K562 (cell line): ENCODE measurements around the gene HIPK1. TPM values are rescaled to one million over a fixed set of nuclear protein-coding genes. Genes with fewer than 3 reads are reported as not detected.
A peak's percentile ranks its signal among the peaks of the same experiment; 100 is the strongest.

Experiments used
- ASH1L ChIP-seq: fragments of 450-650 bp; IDR thresholded peaks from 2 replicates; pipeline ENCODE4 v1.6.1; 2018; ENCODE audit warnings: borderline replicate concordance, mild to moderate bottlenecking, low read depth; ENCODE audit not compliant: partially characterized antibody
- CCAR2 ChIP-seq: fragments of 200-400 bp; formaldehyde crosslinking; IDR thresholded peaks from 2 replicates; pipeline ENCODE4 v1.6.1; 2017; ENCODE audit warnings: mild to moderate bottlenecking, low read depth, low read length
- E2F6 ChIP-seq, 2 experiments: IDR thresholded peaks; 2 replicates each; pipeline ENCODE4 v1.6.1; 2011; ENCODE audit warnings: borderline replicate concordance in 1 of 2, control low read depth in 1 of 2, low read depth in 1 of 2, low read length in 1 of 2, mild to moderate bottlenecking in 1 of 2, mixed read lengths in 1 of 2, moderate library complexity in 1 of 2; ENCODE audit not compliant: insufficient read depth in 1 of 2, insufficient read length in 1 of 2, poor library complexity in 1 of 2, severe bottlenecking in 1 of 2; ENCODE audit errors: extremely low read depth in 1 of 2
- FOXA3 ChIP-seq, 2 experiments: fragments of 450-650 bp in 1 of 2; sonication (generic) in 1 of 2; formaldehyde crosslinking; IDR thresholded peaks in 1 of 2; conservative IDR thresholded peaks in 1 of 2; 2 replicates each; pipeline versions ENCODE4 v1.4.0 to v1.8.0; 2020 to 2022; ENCODE audit warnings: mild to moderate bottlenecking in 2 of 2, missing genetic modification reagents in 1 of 2
- GATAD2A ChIP-seq: fragments of 450-650 bp; IDR thresholded peaks from 2 replicates; pipeline ENCODE4 v1.6.1; 2017
- NCOA2 ChIP-seq, 2 experiments: fragments of 450-650 bp; IDR thresholded peaks; 2 replicates each; pipeline ENCODE4 v1.6.1; 2018; ENCODE audit warnings: mild to moderate bottlenecking in 2 of 2, moderate library complexity in 1 of 2; ENCODE audit not compliant: partially characterized antibody in 2 of 2
- NFIX ChIP-seq: fragments of 250-450 bp; sonication (Bioruptor Pico); IDR thresholded peaks from 2 replicates; pipeline ENCODE4 v1.4.0; 2020; ENCODE audit warnings: low read depth, mild to moderate bottlenecking, moderate library complexity
- NR2C2 ChIP-seq, 2 experiments: fragments of 200-800 bp in 1 of 2; sonication (Bioruptor generic) in 1 of 2; sonication (generic) in 1 of 2; formaldehyde crosslinking in 1 of 2; IDR thresholded peaks; 2 replicates each; pipeline versions ENCODE4 v1.6.1 to v1.8.0; 2016 to 2022; ENCODE audit warnings: mild to moderate bottlenecking in 1 of 2, missing compliant biosample characterization in 1 of 2, missing genetic modification characterization in 1 of 2, missing genetic modification reagents in 1 of 2
- PTTG1 ChIP-seq: fragments of 450-650 bp; IDR thresholded peaks from 2 replicates; pipeline ENCODE4 v1.6.1; 2016; ENCODE audit warnings: low read depth, mild to moderate bottlenecking, missing genetic modification characterization, missing compliant biosample characterization
- PYGO2 ChIP-seq: fragments of 450-650 bp; IDR thresholded peaks from 2 replicates; pipeline ENCODE4 v1.6.1; 2016; ENCODE audit warnings: mild to moderate bottlenecking, missing genetic modification characterization, moderate library complexity, missing compliant biosample characterization
- SIN3A ChIP-seq, 2 experiments: fragments of 150-350 bp in 1 of 2; IDR thresholded peaks; 2 replicates each; pipeline ENCODE4 v1.6.1; 2011 to 2016; ENCODE audit warnings: borderline replicate concordance in 2 of 2, low read depth in 2 of 2, low read length in 2 of 2, mild to moderate bottlenecking in 2 of 2, moderate library complexity in 2 of 2; ENCODE audit not compliant: control insufficient read depth in 1 of 2
- SMARCA4 ChIP-seq: fragments of 450-650 bp; IDR thresholded peaks from 2 replicates; pipeline ENCODE4 v1.6.1; 2016
- ZNF778 ChIP-seq: fragments of 450-650 bp; formaldehyde crosslinking; IDR thresholded peaks from 2 replicates; pipeline ENCODE4 v1.4.0; 2020; ENCODE audit warnings: mild to moderate bottlenecking, moderate library complexity
- polyA plus RNA-seq, 8 experiments: library from polyadenylated mRNA; depleted of rRNA in 4 of 8; stranded (reverse) in 5 of 8; unstranded in 3 of 8; fragments of >200 nt; fragmentation: Nextera tagmentation in 2 of 8; fragmentation: Illumina TruSeq in 1 of 8; extraction: Ambion mirVana in 2 of 8; extraction: Trizol in 1 of 8; gene quantifications; 2 replicates each; pipeline versions ENCODE4 v1.2.1 to v1.2.3, GENCODE V29; 2011 to 2014; ENCODE audit warnings: inconsistent platforms in 1 of 8, missing spikeins in 1 of 8
- total RNA-seq, 7 experiments: library from RNA; depleted of rRNA in 6 of 7; stranded (reverse); fragments of >200 nt in 6 of 7; fragmentation: Illumina TruSeq in 2 of 7; extraction: Trizol in 2 of 7; gene quantifications; 2 replicates each; pipeline versions ENCODE4 v1.2.1 to v1.2.3, GENCODE V29; 2011 to 2021; ENCODE audit warnings: low replicate concordance in 1 of 7
- TF ChIP-seq, protein P1 (sequence below), 2 experiments: fragments of 450-650 bp in 1 of 2; sonication (generic) in 1 of 2; formaldehyde crosslinking in 1 of 2; IDR thresholded peaks in 1 of 2; conservative IDR thresholded peaks in 1 of 2; 2 replicates each; pipeline versions ENCODE4 v1.6.1 to v1.8.1; 2016 to 2023; ENCODE audit warnings: mild to moderate bottlenecking in 2 of 2, moderate library complexity in 2 of 2, inconsistent platforms in 1 of 2, missing genetic modification reagents in 1 of 2
- TF ChIP-seq, protein P2 (sequence below), 2 experiments: fragments of 450-650 bp; IDR thresholded peaks; 2 replicates each; pipeline ENCODE4 v1.6.1; 2018; ENCODE audit warnings: mild to moderate bottlenecking in 2 of 2, low read depth in 1 of 2; ENCODE audit not compliant: partially characterized antibody in 2 of 2

HIPK1 gene
- total and polyA plus RNA-seq, 9 of the 15 experiments (the other 6 are each of a cell fraction or from before 2014, with no cell fraction given) = 10.0 to 57.9 (median 29.6) TPM

- TF ChIP-seq NCOA2 (IDR thresholded peaks at IDR 0.05; ENCODE audit: partially characterized antibody in 2 of 2) (peak in 1 of 2 experiments; percentile 75), GATAD2A (no peak), SIN3A (IDR thresholded peaks at IDR 0.05; ENCODE audit: borderline replicate concordance in 2 of 2, control insufficient read depth in 1 of 2, low read depth in 2 of 2, low read length in 2 of 2) (0 out of 4 replicates have a peak, but pooled peaks of 1 of the 2 experiments have one; percentile 8), FOXA3 (CRISPR knock-in tag; conservative IDR thresholded peaks at IDR 0.05 in 1 of 2, IDR thresholded peaks at IDR 0.05 in 1 of 2) (0 out of 4 replicates have a peak, but pooled peaks of 1 of the 2 experiments have one; percentile 18), PTTG1 (tag) (no peak), NFIX (CRISPR knock-in tag) (peak; percentile 97), NR2C2 (CRISPR knock-in tag; IDR thresholded peaks at IDR 0.05) (no peak), NR2C2 (tag; IDR thresholded peaks at IDR 0.05) (peak; percentile 73), E2F6 (IDR thresholded peaks at IDR 0.05; ENCODE audit: borderline replicate concordance in 1 of 2, extremely low read depth in 1 of 2, insufficient read depth in 1 of 2, insufficient read length in 1 of 2, low read depth in 1 of 2, low read length in 1 of 2, poor library complexity in 1 of 2, severe bottlenecking in 1 of 2) (peak in 1 of 2 experiments; percentile 56), PYGO2 (tag) (no peak), ASH1L (no peak), CCAR2 (no peak), SMARCA4 (peak; percentile 25; the same call in 1 of the 2 replicates), ZNF778 (no peak)
- TF ChIP-seq, protein P1, sequence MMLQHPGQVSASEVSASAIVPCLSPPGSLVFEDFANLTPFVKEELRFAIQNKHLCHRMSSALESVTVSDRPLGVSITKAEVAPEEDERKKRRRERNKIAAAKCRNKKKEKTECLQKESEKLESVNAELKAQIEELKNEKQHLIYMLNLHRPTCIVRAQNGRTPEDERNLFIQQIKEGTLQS (IDR thresholded peaks at IDR 0.05) = peak; percentile 34; the same call in 1 of the 2 replicates
- TF ChIP-seq, protein P1 (CRISPR knock-in tag; conservative IDR thresholded peaks at IDR 0.05) = no peak
- TF ChIP-seq, protein P2, sequence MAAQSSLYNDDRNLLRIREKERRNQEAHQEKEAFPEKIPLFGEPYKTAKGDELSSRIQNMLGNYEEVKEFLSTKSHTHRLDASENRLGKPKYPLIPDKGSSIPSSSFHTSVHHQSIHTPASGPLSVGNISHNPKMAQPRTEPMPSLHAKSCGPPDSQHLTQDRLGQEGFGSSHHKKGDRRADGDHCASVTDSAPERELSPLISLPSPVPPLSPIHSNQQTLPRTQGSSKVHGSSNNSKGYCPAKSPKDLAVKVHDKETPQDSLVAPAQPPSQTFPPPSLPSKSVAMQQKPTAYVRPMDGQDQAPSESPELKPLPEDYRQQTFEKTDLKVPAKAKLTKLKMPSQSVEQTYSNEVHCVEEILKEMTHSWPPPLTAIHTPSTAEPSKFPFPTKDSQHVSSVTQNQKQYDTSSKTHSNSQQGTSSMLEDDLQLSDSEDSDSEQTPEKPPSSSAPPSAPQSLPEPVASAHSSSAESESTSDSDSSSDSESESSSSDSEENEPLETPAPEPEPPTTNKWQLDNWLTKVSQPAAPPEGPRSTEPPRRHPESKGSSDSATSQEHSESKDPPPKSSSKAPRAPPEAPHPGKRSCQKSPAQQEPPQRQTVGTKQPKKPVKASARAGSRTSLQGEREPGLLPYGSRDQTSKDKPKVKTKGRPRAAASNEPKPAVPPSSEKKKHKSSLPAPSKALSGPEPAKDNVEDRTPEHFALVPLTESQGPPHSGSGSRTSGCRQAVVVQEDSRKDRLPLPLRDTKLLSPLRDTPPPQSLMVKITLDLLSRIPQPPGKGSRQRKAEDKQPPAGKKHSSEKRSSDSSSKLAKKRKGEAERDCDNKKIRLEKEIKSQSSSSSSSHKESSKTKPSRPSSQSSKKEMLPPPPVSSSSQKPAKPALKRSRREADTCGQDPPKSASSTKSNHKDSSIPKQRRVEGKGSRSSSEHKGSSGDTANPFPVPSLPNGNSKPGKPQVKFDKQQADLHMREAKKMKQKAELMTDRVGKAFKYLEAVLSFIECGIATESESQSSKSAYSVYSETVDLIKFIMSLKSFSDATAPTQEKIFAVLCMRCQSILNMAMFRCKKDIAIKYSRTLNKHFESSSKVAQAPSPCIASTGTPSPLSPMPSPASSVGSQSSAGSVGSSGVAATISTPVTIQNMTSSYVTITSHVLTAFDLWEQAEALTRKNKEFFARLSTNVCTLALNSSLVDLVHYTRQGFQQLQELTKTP (IDR thresholded peaks at IDR 0.05; ENCODE audit: low read depth in 1 of 2, partially characterized antibody in 2 of 2) = peak in 1 of 2 experiments; percentile 19
These were observed 19.9 kb downstream of the HIPK1 start (continued) for GRCh38 chr1:113949007-113949406.
